ENCODE measurements around the gene CCDC107.

CCDC107 gene

DNA sequence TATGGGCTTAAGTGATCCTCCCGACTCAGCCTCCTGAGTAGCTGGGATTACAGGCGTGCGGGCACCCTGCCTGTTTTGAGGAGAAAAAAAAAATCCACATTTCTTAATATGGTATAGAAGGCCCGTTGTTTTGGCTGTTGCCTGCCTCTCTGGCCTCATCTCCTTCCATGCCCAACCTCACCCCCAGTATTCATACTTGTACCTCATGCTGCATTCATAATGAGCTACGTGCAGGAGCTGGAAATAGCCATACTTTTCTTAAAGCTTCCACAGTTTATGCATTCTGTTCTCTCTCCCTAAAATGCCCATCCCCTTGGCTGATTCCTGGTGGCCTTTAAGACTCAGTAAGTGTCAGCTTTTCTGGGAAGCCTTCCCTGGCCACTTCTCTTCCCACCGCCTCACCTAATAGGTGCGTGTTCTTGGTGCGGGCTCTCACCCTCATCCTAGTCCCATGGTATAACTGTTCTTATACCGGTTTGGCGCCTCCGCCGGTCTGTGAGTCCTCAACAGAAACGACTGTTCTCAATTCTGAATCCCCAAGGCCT lies 33.7 kb downstream of the CCDC107 start:
- TF ChIP-seq, protein P1, sequence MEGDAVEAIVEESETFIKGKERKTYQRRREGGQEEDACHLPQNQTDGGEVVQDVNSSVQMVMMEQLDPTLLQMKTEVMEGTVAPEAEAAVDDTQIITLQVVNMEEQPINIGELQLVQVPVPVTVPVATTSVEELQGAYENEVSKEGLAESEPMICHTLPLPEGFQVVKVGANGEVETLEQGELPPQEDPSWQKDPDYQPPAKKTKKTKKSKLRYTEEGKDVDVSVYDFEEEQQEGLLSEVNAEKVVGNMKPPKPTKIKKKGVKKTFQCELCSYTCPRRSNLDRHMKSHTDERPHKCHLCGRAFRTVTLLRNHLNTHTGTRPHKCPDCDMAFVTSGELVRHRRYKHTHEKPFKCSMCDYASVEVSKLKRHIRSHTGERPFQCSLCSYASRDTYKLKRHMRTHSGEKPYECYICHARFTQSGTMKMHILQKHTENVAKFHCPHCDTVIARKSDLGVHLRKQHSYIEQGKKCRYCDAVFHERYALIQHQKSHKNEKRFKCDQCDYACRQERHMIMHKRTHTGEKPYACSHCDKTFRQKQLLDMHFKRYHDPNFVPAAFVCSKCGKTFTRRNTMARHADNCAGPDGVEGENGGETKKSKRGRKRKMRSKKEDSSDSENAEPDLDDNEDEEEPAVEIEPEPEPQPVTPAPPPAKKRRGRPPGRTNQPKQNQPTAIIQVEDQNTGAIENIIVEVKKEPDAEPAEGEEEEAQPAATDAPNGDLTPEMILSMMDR (IDR thresholded peaks at IDR 0.05; ENCODE audit: extremely low read depth, missing control alignments): no peak

DNA sequence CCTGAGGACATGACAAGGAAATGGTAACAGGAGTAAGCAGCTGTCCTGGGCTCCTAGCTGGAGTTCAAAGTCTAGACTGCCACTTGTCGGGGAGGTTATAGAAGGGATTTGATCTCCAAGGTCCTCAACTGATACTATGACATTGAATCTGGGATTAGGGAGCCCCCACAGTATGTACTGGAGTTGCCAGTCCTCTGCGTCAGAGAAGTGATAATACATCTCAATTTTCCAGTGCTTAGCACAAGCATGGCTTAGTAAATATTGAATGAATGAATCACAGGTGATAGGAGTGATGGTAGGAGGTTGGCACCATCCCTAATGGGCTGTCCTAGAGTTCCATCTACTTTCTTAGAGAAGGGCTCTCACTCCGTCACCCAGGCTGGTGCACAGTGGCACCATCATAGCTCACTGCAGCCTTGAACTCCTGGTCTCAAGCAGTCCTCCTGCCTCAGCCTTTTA lies 37.9 kb downstream of the CCDC107 start:
- no peak for DNase-seq (ENCODE audit: low spot score)
- TF ChIP-seq, protein P1 (IDR thresholded peaks at IDR 0.05; ENCODE audit: extremely low read depth, missing control alignments): no peak

More for the DNA sequence above, 33.7 kb downstream of the CCDC107 start:
- DNase-seq (ENCODE audit: low spot score): no peak

DNA sequence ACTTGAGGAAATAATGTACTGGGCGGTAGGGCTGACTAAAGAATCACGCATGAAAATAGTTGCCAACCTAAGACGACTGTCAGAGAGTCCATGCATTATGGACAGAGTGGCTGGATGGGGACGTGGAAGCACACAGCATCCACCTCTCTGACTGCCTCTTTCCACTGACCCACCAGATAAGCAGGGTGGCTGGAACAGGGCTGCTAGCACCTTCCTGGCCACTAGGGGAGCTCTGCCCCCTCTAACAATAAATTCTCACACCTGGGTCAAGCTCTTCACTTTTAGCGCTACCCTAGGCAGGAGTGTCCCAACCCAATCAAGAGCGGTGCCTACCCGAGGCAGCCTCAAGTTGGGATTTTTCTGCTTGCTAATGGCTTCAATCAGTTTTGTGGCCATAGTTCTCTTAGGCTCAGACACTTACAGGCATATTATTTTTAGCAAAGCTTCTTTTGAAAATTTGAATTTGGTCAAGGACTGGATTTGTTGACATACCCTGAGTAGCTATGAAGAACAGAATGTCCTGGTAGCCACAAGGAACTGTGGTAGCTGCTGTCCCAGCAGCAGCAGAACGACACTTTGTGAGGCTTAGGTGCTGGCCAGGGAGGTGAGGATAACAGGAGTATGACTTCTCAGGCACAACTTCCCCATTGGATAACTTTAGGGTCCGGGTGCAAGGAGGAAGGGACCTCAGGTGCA lies 38.6 kb downstream of the CCDC107 start:
- TF ChIP-seq, protein P1 (IDR thresholded peaks at IDR 0.05; ENCODE audit: extremely low read depth, missing control alignments): peak; percentile 93

DNA sequence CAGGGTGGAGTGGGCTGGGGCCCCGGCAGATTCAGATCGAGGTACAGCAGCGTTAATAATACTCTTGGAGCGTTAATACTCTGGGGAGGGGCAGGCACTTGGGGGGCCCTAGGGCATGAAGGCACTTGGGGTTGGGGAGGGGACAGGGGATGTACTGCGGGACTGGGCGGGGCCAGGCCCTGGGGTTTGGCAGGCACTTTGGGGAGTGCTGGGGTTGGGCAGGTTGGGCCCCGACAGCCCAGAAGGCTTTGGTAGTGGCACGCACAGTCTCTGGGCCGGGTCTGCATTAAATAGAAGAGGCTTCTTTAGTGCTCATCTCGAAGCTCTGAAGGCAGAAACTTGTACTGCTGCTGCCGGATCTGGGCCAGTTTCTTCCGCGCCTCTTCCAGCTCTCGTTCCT lies 39.4 kb downstream of the CCDC107 start:
- no peak for DNase-seq (ENCODE audit: low spot score)
- TF ChIP-seq, protein P1 (IDR thresholded peaks at IDR 0.05; ENCODE audit: extremely low read depth, missing control alignments): no peak

More for the DNA sequence above, 38.6 kb downstream of the CCDC107 start:
- DNase-seq (ENCODE audit: low spot score): peak; percentile 85

DNA sequence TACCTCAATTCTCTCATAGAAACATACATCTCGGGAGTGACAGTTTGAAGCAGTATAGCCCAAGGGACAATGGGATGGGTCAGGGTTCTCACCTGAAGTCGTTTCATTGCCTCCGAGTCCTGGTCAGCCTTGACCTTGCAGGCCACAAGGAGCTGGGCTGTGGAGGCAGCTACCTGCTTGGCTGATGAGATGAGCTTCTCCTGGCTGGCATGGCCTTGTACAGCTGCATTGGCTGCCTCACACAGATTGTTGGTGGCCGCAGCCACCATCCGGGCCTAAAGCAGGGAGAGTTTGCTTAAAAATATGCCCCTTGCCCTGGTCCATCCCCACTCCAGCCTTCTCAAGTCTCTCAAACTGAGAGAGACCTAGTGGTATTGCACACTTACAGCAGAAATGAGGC lies 40.1 kb downstream of the CCDC107 start:
- TF ChIP-seq, protein P1 (IDR thresholded peaks at IDR 0.05; ENCODE audit: extremely low read depth, missing control alignments): no peak
- no peak for DNase-seq (ENCODE audit: low spot score)

DNA sequence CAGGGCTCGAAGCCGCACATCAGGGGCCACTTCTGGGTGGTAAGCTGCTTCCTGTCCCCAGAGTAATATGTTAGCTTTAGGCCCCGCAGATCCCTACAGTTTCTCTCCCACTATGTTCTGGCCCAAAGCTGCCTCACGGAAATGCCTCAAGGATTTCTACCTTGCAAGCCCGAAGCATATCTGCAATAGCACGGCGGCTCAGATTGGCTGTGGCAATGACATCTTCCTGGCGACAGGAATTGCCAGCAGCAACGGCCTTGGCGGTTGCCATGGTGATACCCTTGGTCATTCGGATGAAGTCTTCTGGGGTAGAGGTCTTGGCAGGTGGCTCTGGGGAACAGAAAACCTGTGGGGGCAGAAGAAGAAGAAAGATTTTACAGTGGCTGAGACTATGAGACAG lies 41.9 kb downstream of the CCDC107 start:
- no peak for DNase-seq (ENCODE audit: low spot score)
- TF ChIP-seq, protein P1 (IDR thresholded peaks at IDR 0.05; ENCODE audit: extremely low read depth, missing control alignments): no peak

DNA sequence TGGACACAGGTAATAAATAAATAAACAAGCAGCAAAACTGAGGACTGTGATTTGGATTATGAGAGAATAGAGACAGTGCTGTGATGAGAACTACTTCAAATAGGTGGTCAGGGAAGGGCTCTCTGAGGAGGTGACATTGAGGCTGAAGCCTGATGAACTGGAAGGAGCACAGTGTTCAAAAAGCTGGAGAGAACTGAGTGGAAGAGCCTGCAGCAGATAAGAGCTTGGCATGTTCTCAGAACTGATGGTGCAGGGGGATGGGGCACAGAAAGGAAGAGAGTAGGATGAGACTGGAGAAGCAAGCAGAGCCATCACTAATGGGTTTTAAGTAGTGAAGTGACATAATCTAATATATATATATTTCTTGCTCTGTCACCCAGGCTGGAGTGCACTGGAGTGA lies 42.9 kb downstream of the CCDC107 start:
- TF ChIP-seq, protein P1 (IDR thresholded peaks at IDR 0.05; ENCODE audit: extremely low read depth, missing control alignments): no peak
- DNase-seq (ENCODE audit: low spot score): no peak
